Lower leg skin (tissue), 4 donors: ENCODE data around the gene C1QTNF1. TPM values are rescaled to one million over a fixed set of nuclear protein-coding genes. Genes with fewer than 3 reads are reported as not detected.

Experiments
- DNase-seq, 2 donors: peaks; one replicate each; pipeline ENCODE4 v3.0.0-alpha.2; 2019; ENCODE audit warnings: low spot score in 2 of 2
- H3K4me3 ChIP-seq: fragments of 200-600 bp; sonication (generic); 2 replicates; pipeline ENCODE4 v1.5.1; 2017; ENCODE audit warnings: mild to moderate bottlenecking, low read depth; ENCODE audit not compliant: poor library complexity, severe bottlenecking
- CTCF ChIP-seq, 3 donors: fragments of 450-650 bp; IDR thresholded peaks; one replicate each; pipeline ENCODE4 v1.5.1; 2016; ENCODE audit warnings: antibody characterized with exemption in 3 of 3, mild to moderate bottlenecking in 3 of 3, moderate library complexity in 2 of 3
- POLR2A ChIP-seq, 2 donors: fragments of 450-650 bp; IDR thresholded peaks; one replicate each; pipeline ENCODE4 v1.6.1; 2016 to 2017; ENCODE audit warnings: antibody characterized with exemption in 2 of 2, mild to moderate bottlenecking in 1 of 2, moderate library complexity in 1 of 2
- WGBS, 2 donors: methylation state at CpG; one replicate each; pipeline ENCODE4 v1.1.5; 2018; 5-methylcytosine and 5-hydroxymethylcytosine counted together
- intact Hi-C: fragments of 100-400 bp; cut with DNase I; formaldehyde crosslinking; loops from one replicate; pipeline ENCODE4 v1.15.0; 2023; ENCODE audit warnings: low total_unique reads
- total RNA-seq, 4 donors: library from RNA; depleted of rRNA; stranded (reverse); fragments of >200 nt; gene quantifications; one replicate each; pipeline ENCODE4 v1.1.0, GENCODE V29; 2016

The C1QTNF1 gene
- total RNA-seq, 4 donors from 2014 or later, result 24.3 to 53.1 (median 29.5) TPM

- H3K4me3 ChIP-seq, result no peak overlapping the region
- DNase-seq, result peak in 1 of 2 donors; percentile 82
- WGBS, 2 donors, result 66 to 80% methylated on average over 17 to 18 of the region's 18 CpGs
- intact Hi-C loops, result no loop called here
- TF ChIP-seq CTCF (IDR thresholded peaks at IDR 0.05) (no peak), POLR2A (IDR thresholded peaks at IDR 0.05) (no peak)
Observed at GRCh38 chr17:78995761-78996451, 28.1 kb upstream of the C1QTNF1 start.

DNA sequence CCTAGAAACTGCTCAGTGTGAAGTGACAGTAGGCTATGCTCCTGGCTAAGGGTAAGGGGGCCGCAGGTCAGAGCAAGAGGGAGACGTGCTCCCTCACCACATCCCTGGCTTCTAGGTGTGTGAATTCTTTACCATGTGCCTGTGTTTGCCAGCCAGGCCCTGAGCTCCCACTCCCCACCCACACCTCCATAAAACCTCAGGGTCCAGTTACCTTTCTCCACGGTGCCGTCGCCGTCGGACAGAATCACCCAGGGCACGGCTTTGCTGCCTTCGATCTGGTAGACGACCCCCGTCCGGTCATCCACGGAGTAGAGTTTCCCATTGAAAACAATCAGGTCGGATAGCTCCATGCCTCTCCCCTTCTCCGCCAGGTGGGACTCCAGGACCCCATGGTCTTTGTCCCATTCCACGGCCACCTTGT lies 27.2 kb upstream of the C1QTNF1 start:
- peak in 1 of 2 donors; percentile 76 for DNase-seq
- H3K4me3 ChIP-seq, result no peak overlapping the region
- WGBS, 2 donors, result 84 to 91% methylated on average over 16 of the region's 16 CpGs
- TF ChIP-seq POLR2A (IDR thresholded peaks at IDR 0.05), result no peak
- no peak for TF ChIP-seq CTCF (IDR thresholded peaks at IDR 0.05)
- intact Hi-C loops, result no loop called here

GRCh38 chr17:78997231-78997741 lies 26.7 kb upstream of the C1QTNF1 start:
- 79 to 82% methylated on average over 27 of the region's 27 CpGs for WGBS, 2 donors
- no peak overlapping the region for H3K4me3 ChIP-seq
- intact Hi-C loops, result no loop called here
- TF ChIP-seq CTCF (IDR thresholded peaks at IDR 0.05) (no peak), POLR2A (IDR thresholded peaks at IDR 0.05) (no peak)
- DNase-seq, result peak in 1 of 2 donors; percentile 77

- no peak overlapping the region for H3K4me3 ChIP-seq
- TF ChIP-seq CTCF (IDR thresholded peaks at IDR 0.05), result no peak
- TF ChIP-seq POLR2A (IDR thresholded peaks at IDR 0.05), result no peak
- 66 to 73% methylated on average over 6 of the region's 6 CpGs for WGBS, 2 donors
- peak in 1 of 2 donors; percentile 61 for DNase-seq
- intact Hi-C loops, result no loop called here
Observed at GRCh38 chr17:78997881-78998280, 26.1 kb upstream of the C1QTNF1 start.

GRCh38 chr17:78998311-78999055 lies 25.5 kb upstream of the C1QTNF1 start:
- DNase-seq, result peak in 1 of 2 donors; percentile 88
- TF ChIP-seq CTCF (IDR thresholded peaks at IDR 0.05) (no peak), POLR2A (IDR thresholded peaks at IDR 0.05) (no peak)

More at GRCh38 chr17:78998311-78999055, 25.5 kb upstream of the C1QTNF1 start:
- WGBS, 2 donors, result 45 to 53% methylated on average over 17 to 26 of the region's 28 CpGs
- intact Hi-C loops, result no loop called here
- H3K4me3 ChIP-seq, result no peak overlapping the region
